Naive B cell (primary cell): ENCODE data around the gene MED31. TPM values are rescaled to one million over a fixed set of nuclear protein-coding genes. Genes with fewer than 3 reads are reported as not detected.

Experiments used
- polyA plus RNA-seq, 6 donors: library from polyadenylated mRNA; unstranded; fragments of 300-500 nt; fragmentation: Illumina TruSeq; gene quantifications; one replicate each; pipeline ENCODE4 v1.2.3, GENCODE V29; 2021; ENCODE audit warnings: low read depth in 6 of 6

Gene MED31
- polyA plus RNA-seq, 6 donors from 2014 or later = 25.7 to 33.8 (median 31.0) TPM

Other genes starting within 250 kb of the MED31 start
- gene AIPL1, start 216.5 kb downstream of the MED31 start, polyA plus RNA-seq = not detected
- gene PIMREG, start 207.2 kb downstream of the MED31 start, polyA plus RNA-seq = not detected
- under 1 TPM in 3 of 6 donors, not detected in 3; 0.04 to 0.12 (median 0.07) TPM for gene PITPNM3, start 95.0 kb downstream of the MED31 start, polyA plus RNA-seq
- gene KIAA0753, start 10.9 kb downstream of the MED31 start, polyA plus RNA-seq = 1 to 10 TPM; 2.8 to 5.9 (median 3.2) TPM
- gene TXNDC17, start 10.5 kb downstream of the MED31 start, polyA plus RNA-seq = 10 to 100 TPM; 57.8 to 85.5 (median 64.4) TPM
- gene C17orf100, start 157 bp upstream of the MED31 start, polyA plus RNA-seq = 10 to 100 TPM in 3 of 6 donors, 1 to 10 TPM in 3; 6.6 to 16.8 (median 9.7) TPM
- gene SLC13A5, start 61.8 kb upstream of the MED31 start, polyA plus RNA-seq = under 1 TPM in 1 of 6 donors, not detected in 5; 0.37 TPM
- gene XAF1, start 104.4 kb upstream of the MED31 start, polyA plus RNA-seq = 10 to 100 TPM; 18.6 to 75.1 (median 22.9) TPM
- gene FBXO39, start 124.6 kb upstream of the MED31 start, polyA plus RNA-seq = not detected
- not detected for gene TEKT1, start 180.1 kb upstream of the MED31 start, polyA plus RNA-seq